ENCODE results near the gene ABCA7.

ABCA7 gene

GRCh38 chr19:1087813-1088415 lies 48.0 kb downstream of the ABCA7 start:
- no peak for DNase-seq (ENCODE audit: low spot score)

DNA sequence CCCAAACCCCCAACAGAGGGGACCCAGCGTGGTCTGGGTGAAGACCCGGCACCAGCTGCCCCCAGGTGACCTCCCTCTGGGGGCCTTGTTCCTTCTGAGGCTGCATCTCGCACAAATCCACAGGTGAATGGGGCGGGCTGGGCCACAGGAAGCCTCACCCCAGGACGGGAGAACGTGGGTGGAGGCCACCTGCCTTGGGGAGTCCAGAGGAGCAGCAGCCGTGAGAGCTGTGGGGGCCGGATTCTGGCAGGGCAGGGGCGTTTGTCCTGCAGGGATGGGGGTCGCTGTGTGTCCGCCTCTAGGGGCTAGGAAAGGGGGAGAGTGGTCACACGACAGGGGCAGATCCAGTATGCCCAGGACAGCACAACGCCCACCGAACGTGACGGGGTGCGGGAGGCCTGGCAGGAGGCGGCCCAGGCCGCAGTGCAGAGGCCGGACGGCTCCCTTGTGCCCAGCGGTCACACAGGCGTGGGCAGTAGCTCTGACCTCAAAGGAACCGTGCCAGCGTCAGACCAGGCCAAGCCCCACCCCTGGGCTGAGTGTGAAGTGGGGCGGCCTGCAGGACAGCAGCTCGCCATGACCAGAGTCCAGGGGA lies 48.6 kb downstream of the ABCA7 start:
- DNase-seq (ENCODE audit: low spot score), result no peak

GRCh38 chr19:1089126-1089771 lies 49.3 kb downstream of the ABCA7 start:
- DNase-seq (ENCODE audit: low spot score), result no peak

DNA sequence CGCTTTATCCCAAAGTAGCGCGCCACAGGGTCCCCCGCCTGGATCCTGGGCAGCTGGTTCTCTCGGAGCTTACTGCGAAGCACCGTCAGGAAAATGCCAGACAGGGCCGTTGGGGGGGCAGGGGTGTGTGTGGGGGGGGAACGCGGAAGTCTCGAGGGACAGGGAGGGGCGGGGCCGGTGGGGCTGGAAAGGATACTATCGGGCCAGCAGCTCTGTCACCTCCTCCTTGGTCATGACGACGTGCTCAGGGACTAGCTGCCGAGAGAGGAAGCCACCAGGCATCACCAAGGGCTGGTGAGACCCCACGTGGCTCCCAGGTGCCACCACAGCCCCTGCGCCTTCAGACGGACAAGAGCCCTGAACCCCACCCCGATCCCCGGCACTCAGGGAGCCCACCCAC lies 50.0 kb downstream of the ABCA7 start:
- no peak for DNase-seq (ENCODE audit: low spot score)

- no peak for DNase-seq (ENCODE audit: low spot score)
Measured at GRCh38 chr19:1090731-1091543, 51.0 kb downstream of the ABCA7 start.

DNA sequence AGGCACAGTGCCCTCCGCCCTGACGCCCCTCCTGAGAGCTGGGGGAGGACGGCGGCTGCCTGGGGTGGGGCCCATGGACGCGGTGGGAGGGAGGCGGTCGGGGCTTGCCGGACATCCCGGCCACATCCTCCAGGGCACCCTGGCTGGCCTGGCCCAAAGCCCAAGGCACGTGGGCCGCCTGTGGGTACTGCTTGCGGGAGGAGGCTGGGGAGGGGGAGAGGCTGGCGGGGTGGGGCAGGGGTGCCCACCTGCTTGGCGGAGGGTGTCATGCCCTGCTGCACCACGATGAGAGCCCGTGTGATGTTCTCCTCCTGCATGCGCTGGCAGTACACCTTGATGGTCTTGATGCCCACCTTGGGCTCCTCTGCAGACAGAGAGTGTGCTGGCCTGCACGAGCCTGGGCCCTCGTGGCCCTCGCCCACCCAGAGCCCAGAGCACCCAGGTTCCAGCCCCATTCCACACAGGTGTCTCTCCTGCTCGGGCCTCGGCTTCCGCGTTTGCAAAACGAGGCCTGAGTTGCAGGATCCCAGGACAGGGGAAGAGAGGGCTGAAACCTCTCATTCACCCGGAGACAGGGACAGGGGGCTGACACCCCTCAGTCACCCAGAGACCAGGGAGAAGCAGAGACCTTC lies 51.8 kb downstream of the ABCA7 start:
- DNase-seq (ENCODE audit: low spot score), result no peak

DNA sequence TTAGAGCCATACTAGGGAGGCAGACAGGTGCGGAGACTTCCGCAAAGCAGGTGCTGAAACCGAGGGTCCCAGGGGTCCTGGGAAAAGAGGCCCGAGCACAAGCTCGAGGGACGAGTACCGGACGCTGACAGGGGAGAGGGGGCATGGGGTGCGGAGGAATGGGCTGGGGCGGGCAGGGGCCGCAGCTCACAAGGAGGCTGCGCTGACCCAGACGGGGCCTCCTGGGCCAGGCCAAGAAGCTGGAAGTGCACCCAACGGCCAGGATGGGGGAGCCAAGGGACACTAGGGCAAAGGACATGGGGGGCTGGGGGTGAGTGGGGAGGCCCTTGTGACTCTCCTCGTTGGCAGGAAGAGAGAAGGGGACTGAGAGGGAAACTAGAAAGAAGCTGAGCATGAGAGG lies 53.4 kb downstream of the ABCA7 start:
- no peak for DNase-seq (ENCODE audit: low spot score)

GRCh38 chr19:1093811-1094553 lies 54.1 kb downstream of the ABCA7 start:
- no peak for DNase-seq (ENCODE audit: low spot score)

GRCh38 chr19:1094655-1094977 lies 54.7 kb downstream of the ABCA7 start:
- no peak for DNase-seq (ENCODE audit: low spot score)

DNA sequence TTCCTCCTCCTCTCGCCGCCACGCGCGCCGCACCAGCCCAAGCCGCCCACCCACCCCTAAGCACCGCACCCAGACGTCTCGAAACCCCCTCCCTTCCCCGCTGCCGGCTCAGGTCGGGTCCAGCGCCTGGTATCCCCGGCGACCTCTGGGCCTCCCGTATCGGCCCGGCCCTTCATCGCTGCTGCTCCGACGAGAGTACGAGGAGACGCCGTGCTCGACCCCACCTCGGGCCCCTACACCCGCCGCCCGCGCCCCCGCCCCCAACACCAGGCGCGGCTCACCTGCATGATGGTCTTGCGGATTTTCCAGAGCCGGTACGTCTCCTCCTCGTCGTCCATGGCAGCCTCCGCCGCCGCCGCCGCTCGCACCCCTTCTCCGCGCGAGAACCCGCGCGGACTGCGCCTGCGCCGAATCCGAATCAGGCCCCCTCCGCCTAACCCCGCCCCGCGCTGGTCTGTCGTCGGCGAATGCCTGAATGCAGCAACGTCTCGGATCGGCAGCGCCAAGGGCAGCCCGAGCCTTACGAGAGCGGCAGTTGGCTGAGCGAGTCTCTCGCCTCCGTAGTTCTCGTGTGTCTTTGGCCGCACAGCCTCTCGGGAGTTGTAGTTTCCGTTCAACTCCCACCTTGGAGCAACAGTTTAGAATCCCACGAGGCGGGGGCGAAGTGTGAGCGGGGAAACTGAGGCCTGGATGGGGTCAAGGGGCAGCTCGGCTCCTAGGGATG lies 55.2 kb downstream of the ABCA7 start, which contains the start of gene POLR2E:
Gene POLR2E, minus strand, starts transcription at position 398 of the 724 bp plus-strand sequence. Its CDS starts 60 bp downstream, at position 338.
- DNase-seq (ENCODE audit: low spot score), result peak; percentile 96

DNA sequence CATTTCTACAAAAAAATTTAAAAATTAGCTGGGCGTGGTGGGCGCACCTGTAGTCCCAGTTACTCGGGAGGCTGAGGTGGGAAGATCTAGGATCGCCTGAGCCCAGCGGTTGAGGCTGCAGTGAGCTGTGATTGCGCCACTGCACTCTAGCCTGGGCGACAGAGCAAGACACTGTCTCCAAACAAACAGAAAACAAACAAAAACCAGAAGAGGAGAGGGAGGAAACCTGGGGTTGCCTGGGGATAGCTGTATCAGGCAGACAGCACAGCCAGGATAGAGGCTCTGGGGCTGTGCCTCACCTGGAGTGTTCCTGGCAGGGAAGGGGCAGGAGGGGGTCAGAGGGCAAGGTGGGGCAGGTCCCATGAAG lies 57.9 kb downstream of the ABCA7 start:
- peak; percentile 80 for DNase-seq (ENCODE audit: low spot score)

GRCh38 chr19:1098177-1099051 lies 58.5 kb downstream of the ABCA7 start:
- DNase-seq (ENCODE audit: low spot score), result peak; percentile 78

- DNase-seq (ENCODE audit: low spot score), result no peak
Measured at GRCh38 chr19:1101337-1101698, 61.4 kb downstream of the ABCA7 start.

DNA sequence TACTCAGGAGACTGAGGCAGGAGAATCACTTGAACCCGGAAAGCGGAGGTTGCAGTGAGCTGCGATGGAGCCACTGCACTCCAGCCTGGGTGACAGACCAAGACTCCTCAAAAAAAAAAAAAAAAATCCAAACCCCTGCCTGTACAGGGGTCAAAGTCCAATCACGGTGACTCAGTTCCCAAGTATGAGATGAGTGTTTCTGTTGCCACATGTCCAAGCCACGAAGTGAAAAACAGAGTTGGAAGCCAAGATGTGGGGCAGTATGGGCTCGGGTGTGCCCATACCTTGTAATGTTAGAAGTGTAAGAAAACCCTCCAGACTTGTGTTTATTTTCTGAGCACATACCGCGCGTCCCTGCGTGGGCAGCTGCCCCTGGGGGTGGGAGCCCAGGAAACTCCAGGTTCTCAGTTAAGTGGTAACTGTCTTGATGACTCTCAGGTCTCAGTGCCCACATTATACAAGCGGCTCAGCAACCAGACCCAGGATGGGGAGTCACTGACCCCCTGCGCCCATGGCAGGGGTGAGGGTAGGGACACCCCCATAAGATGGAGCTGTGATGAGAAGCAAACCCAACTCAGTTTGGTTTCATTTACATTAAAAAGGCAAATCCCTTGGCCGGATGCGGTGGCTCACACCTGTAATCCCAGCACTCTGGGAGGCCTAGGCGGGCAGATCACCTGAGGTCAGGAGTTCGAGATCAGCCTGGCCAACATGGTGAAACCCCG lies 62.7 kb downstream of the ABCA7 start:
- DNase-seq (ENCODE audit: low spot score), result no peak

GRCh38 chr19:1103132-1103707 lies 63.3 kb downstream of the ABCA7 start:
- DNase-seq (ENCODE audit: low spot score), result no peak

GRCh38 chr19:1103708-1104310 lies 63.9 kb downstream of the ABCA7 start, which contains the start of gene GPX4:
Gene GPX4 (plus strand): TSS chr19:1103994. CDS start chr19:1104044, 50 bp downstream.
- DNase-seq (ENCODE audit: low spot score), result peak; percentile 100

DNA sequence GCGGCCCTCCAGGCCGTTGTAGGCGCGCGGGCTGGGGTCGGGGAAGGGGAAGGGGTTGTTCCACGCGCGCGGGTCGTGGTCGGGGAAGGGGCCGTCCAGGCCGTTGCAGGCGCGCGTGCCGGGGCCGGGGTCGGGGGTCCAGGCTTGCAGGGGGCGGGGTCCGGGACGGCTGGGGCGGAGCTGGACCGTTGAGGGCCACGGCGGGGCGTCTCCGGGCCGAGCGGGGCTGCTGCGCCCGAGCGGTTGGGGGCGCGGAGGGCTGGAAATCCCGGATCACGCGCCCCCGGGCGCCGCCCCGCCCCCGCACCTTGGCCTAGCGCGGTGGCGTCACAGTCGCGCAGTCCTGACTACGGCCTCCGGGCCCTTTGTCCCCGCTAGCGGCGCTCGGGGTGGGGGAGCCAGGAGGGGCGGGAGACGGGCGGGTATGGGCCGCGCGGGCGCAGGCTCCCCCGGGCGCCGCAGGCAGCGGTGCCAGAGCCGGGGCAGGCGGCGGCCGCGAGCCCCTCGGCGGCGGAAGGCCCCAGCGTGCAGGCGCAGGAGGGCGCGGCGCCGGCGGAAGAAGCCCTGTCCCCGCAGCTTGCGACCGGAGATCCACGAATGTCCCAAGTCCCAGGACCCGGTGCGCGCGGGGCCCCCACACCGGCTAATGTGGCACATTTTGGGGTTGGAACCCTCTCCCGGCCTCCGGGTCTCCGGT lies 64.6 kb downstream of the ABCA7 start:
- DNase-seq (ENCODE audit: low spot score), result peak; percentile 98

Data from HuH-7.5 (cell line).